Sigmoid colon (tissue), 7 donors: ENCODE results near the gene OR1D5. TPM values are rescaled to one million over a fixed set of nuclear protein-coding genes. Genes with fewer than 3 reads are reported as not detected.
A peak's percentile ranks its signal among the peaks of the same experiment; 100 is the strongest.
"Not testable (repeated sequence)": the region's sequence is repeated elsewhere in the genome, so short reads cannot be mapped to it uniquely, and the experiment has no call there.

Experiments
- DNase-seq: peaks from one replicate; pipeline ENCODE4 v3.0.0-alpha.2; 2019
- H3K27ac ChIP-seq, 4 donors: fragments of 200-600 bp; sonication (generic); one replicate each; pipeline ENCODE4 v1.5.1; 2016 to 2019; ENCODE audit warnings: mild to moderate bottlenecking in 1 of 4
- H3K27me3 ChIP-seq, 3 donors: fragments of 200-600 bp; sonication (generic); one replicate each; pipeline ENCODE4 v1.5.1; 2019; ENCODE audit warnings: mild to moderate bottlenecking in 1 of 3
- H3K36me3 ChIP-seq, 4 donors: fragments of 200-600 bp; sonication (generic); one replicate each; pipeline ENCODE4 v1.5.1; 2016 to 2019
- H3K4me1 ChIP-seq, 4 donors: fragments of 200-600 bp; sonication (generic); one replicate each; pipeline ENCODE4 v1.5.1; 2017 to 2019
- H3K4me3 ChIP-seq, 4 donors: fragments of 200-600 bp; sonication (generic); one replicate each; pipeline ENCODE4 v1.5.1; 2017 to 2019; ENCODE audit warnings: mild to moderate bottlenecking in 2 of 4, moderate library complexity in 1 of 4
- H3K9me3 ChIP-seq, 4 donors: fragments of 200-600 bp in 3 of 4; sonication (generic) in 3 of 4; one replicate each; pipeline versions ENCODE4 v1.5.1 to v1.6.1; 2013 to 2019
- CTCF ChIP-seq, 4 experiments: fragments of 450-650 bp in 3 of 4; fragments of 200-600 bp in 1 of 4; IDR thresholded peaks; one replicate each; pipeline ENCODE4 v1.5.1; 2016 to 2019; ENCODE audit warnings: antibody characterized with exemption in 4 of 4, mild to moderate bottlenecking in 3 of 4, moderate library complexity in 2 of 4
- EP300 ChIP-seq, 4 donors: sonication (generic); formaldehyde crosslinking; IDR thresholded peaks; one replicate each; pipeline ENCODE4 v1.6.1; 2017; ENCODE audit warnings: antibody characterized with exemption in 4 of 4
- POLR2A ChIP-seq, 2 donors: fragments of 450-650 bp; IDR thresholded peaks; one replicate each; pipeline ENCODE4 v1.6.1; 2016; ENCODE audit warnings: antibody characterized with exemption in 2 of 2, mild to moderate bottlenecking in 2 of 2, moderate library complexity in 2 of 2
- POLR2AphosphoS5 ChIP-seq, 4 donors: sonication (generic); formaldehyde crosslinking; IDR thresholded peaks; one replicate each; pipeline ENCODE4 v1.6.1; 2017; ENCODE audit warnings: antibody characterized with exemption in 4 of 4
- WGBS, 2 donors: extraction: QIAGEN DNeasy Blood & Tissue Kit; methylation state at CpG; one replicate each; pipeline ENCODE4 v1.1.7; 2013; 5-methylcytosine and 5-hydroxymethylcytosine counted together
- intact Hi-C: fragments of 100-400 bp; cut with DNase I; formaldehyde crosslinking; loops from one replicate; pipeline ENCODE4 v1.15.1; 2023
- polyA plus RNA-seq, 3 donors: library from polyadenylated mRNA; stranded (reverse); fragments of 200-250 nt; gene quantifications; one replicate each; pipeline ENCODE4 v1.2.3, GENCODE V29; 2013
- total RNA-seq, 4 donors: library from RNA; depleted of rRNA; stranded (reverse); fragments of >200 nt; gene quantifications; one replicate each; pipeline ENCODE4 v1.1.0, GENCODE V29; 2016
- donor health status: healthy with polysubstance abuse.
- donor health status: Bipolar disorder and iron deficiency.
- donor health status: healthy.

Gene OR1D5
- total and polyA plus RNA-seq, 7 donors = not detected

GRCh38 chr17:3032258-3033247, 30.9 kb downstream of the OR1D5 start:
- 91 to 94% methylated on average over 27 of the region's 27 CpGs for WGBS, 2 donors
- H3K4me3 ChIP-seq = no peak overlapping the region
- H3K27ac ChIP-seq = no peak overlapping the region
- no peaks in the 10 kb centered on the region for H3K4me1 ChIP-seq
- no peaks in the 10 kb centered on the region for H3K9me3 ChIP-seq
- peaks cover 0 to 26% (median 0%) of the 10 kb centered on the region in 4 donors for H3K36me3 ChIP-seq
- TF ChIP-seq POLR2A (IDR thresholded peaks at IDR 0.05) = no peak
- no peak for TF ChIP-seq CTCF (IDR thresholded peaks at IDR 0.05)
- TF ChIP-seq POLR2AphosphoS5 (IDR thresholded peaks at IDR 0.05) = no peak
- TF ChIP-seq EP300 (IDR thresholded peaks at IDR 0.05) = no peak
- intact Hi-C loops = no loop called here
- no peak for DNase-seq
- no peaks in the 10 kb centered on the region for H3K27me3 ChIP-seq

- H3K4me1 ChIP-seq, H3K27me3 ChIP-seq, intact Hi-C loops, H3K4me3 ChIP-seq, DNase-seq, H3K9me3 ChIP-seq: not testable (repeated sequence)
- Histone ChIP-seq H3K27ac (peak overlapping the region in 1 of 4 donors; percentile 39), H3K36me3 (peaks cover 0 to 40% (median 0%) of the 10 kb centered on the region in 4 donors)
- WGBS, 2 donors = 89 to 91% methylated on average over 14 of the region's 14 CpGs
Measured at GRCh38 chr17:3030852-3031470, 32.4 kb downstream of the OR1D5 start.

- no peak for DNase-seq
- Histone ChIP-seq H3K4me3 (no peak overlapping the region), H3K27ac (peak overlapping the region in 1 of 4 donors; percentile 39), H3K27me3 (no peaks in the 10 kb centered on the region), H3K4me1 (no peaks in the 10 kb centered on the region), H3K9me3 (no peaks in the 10 kb centered on the region), H3K36me3 (peaks cover 0 to 42% (median 0%) of the 10 kb centered on the region in 4 donors)
- WGBS, 2 donors = 80 to 87% methylated on average over 7 of the region's 7 CpGs
- TF ChIP-seq POLR2A (IDR thresholded peaks at IDR 0.05) (no peak), EP300 (IDR thresholded peaks at IDR 0.05) (no peak), CTCF (IDR thresholded peaks at IDR 0.05) (no peak), POLR2AphosphoS5 (IDR thresholded peaks at IDR 0.05) (peak in 1 of 4 donors; percentile 10)
- intact Hi-C loops = no loop called here
Measured at GRCh38 chr17:3030096-3030495, 33.3 kb downstream of the OR1D5 start.

GRCh38 chr17:3029213-3029913, 34.0 kb downstream of the OR1D5 start:
- H3K36me3 ChIP-seq = peaks cover 0 to 42% (median 0%) of the 10 kb centered on the region in 4 donors
- no peaks in the 10 kb centered on the region for H3K27me3 ChIP-seq
- intact Hi-C loops = no loop called here
- H3K9me3 ChIP-seq = no peaks in the 10 kb centered on the region
- H3K4me1 ChIP-seq = no peaks in the 10 kb centered on the region
- no peak overlapping the region for H3K27ac ChIP-seq
- H3K4me3 ChIP-seq = no peak overlapping the region
- TF ChIP-seq POLR2AphosphoS5 (IDR thresholded peaks at IDR 0.05) = no peak
- TF ChIP-seq CTCF (IDR thresholded peaks at IDR 0.05) = no peak
- no peak for TF ChIP-seq POLR2A (IDR thresholded peaks at IDR 0.05)
- no peak for TF ChIP-seq EP300 (IDR thresholded peaks at IDR 0.05)
- no peak for DNase-seq
- WGBS, 2 donors = 86 to 87% methylated on average over 19 of the region's 19 CpGs
